Stimulated activated CD4-positive, alpha-beta T cell treated with anti-CD3 and anti-CD28 coated beads, Interleukin-12 subunit alpha, Interleukin-12 subunit beta, amount 100 ng/mL, for 48 hours (primary cell): Measurements from ENCODE around the gene DROSHA.
A peak's percentile ranks its signal among the peaks of the same experiment; 100 is the strongest.

Source experiments
- DNase-seq, 3 donors: peaks; one replicate each; pipeline ENCODE4 v3.0.0-alpha.2; 2020; ENCODE audit warnings: low read depth in 2 of 3, low spot score in 1 of 3

The DROSHA gene

DNA sequence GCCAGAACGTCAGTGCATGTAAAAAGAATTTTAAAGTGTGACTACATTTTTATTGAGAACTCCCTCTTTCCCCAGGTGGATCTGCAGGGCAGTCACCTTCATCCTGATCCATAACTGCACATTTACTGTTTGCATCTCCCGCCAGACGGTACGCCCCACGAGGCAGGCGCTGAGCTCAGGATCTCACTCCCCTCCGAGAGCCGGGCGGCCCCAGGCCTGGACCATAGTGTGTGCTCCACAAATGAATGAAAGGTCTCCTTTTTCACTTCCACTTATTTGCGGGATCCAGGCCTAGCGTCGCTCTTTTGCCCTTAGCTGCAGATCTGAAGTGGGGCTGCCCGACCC lies 378 bp downstream of the DROSHA start:
- DNase-seq: peak in 2 of 3 donors; percentile 3 to 8

DNA sequence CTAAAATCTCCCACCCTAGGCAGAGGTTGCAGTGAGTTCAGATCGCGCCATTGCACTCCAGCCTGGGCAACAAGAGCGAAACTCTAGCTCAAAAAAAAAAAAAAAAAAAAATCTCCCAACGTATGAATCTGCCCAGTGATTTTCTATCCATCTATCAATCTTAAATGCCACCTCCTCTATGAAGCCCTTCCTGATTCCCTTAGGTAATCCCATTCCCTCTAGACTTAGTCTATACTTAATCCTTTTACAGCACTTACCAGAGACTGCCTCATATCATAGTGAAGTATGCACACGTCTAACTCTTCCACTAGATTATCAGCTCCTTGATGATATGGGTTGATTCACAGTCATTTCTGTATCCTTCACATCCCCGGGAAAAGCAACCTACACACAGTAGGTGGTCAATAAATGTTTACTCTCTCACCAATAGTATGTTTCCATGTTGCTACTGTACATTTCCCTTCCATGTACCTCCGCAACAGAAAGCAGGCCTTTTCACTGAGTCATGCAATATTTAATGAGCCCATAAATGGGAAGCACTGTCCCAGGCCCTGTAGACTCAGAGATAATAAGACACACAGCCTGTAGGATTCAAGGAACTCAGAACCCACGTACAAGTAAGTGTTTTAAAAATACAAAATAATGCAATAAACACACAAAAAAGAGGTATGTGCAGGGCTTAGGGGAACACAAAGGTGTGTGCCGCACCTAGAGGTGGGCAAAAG lies 1.2 kb downstream of the DROSHA start:
- no peak for DNase-seq

GRCh38 chr5:31523041-31523440 lies 8.9 kb downstream of the DROSHA start:
- no peak for DNase-seq

DNA sequence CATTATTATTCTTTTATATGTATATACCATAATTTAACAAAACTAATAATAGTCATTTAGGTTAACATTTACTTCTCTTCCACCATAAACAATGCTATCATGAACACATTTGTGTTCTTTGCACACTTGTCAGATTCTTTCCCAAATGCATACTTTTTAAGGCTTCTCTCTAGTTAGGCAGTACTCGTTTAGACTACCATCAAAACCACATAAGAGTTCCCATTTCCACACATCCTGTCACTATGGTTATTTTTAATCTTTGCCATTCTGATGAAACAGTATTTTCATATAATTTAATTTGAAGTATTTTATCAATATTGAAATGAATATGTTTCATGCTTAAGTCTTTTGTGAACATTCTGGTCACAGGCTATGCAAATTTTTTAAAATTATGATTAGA lies 15.1 kb downstream of the DROSHA start:
- DNase-seq: no peak

GRCh38 chr5:31511305-31511704 lies 20.6 kb downstream of the DROSHA start:
- DNase-seq: no peak

DNA sequence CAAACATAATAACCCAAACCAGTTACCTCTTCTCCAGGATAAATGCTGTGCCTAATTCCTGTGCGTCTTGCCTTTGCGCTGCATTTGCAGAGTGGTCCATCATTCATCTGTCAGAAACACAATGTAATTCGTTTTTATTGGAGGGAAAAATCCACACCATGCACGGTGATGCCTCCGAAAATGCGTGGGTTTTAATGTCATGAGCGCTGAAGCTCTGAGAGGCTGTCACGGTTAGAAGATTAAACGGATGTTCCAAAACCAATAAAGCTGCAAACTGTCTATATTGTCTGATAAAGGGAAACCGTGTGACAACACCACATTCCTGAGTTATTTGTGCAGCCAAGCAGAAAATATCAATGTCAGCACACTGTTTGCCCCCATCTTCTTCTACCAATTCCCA lies 27.4 kb downstream of the DROSHA start:
- DNase-seq: no peak

DNA sequence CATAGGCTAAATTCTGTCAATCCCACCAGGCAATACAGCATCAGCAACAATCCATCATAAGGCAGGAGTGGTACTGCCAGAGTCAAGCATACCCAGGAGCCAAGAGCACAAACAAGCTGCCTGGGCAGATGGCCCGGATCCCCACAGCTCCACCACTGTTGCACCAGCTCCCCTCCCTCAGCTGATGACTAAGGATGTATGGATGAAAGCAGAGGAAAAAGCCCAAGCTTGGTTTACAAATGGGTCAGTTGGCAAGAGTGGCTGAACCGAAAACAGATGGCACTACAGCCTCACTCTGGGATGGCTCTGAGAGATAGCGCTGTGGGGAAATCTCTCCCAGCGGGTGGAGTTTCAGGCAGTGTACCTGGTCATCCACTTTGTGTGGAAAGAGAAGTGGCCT lies 29.4 kb downstream of the DROSHA start:
- DNase-seq: no peak

GRCh38 chr5:31500256-31500655 lies 31.6 kb downstream of the DROSHA start:
- no peak for DNase-seq

DNA sequence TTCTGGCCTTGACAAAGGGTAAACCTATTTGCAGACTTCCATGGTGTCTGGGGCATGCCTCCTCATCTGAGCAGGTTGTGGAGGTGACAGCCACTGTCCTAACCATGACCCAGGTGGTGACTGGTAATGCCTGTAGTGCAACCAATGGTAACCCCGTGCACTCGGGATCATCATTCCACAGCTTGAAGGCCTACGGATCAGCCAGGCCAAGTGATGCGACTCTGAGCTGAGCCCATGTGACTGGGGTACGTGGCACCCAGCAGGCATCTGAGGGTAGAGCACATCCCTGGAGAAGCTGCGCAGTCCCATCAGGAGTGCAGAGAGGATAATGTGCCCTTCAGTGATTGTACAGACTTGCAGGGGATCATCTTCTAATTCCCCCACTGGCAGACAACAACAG lies 35.0 kb downstream of the DROSHA start:
- no peak for DNase-seq

GRCh38 chr5:31496301-31496700 lies 35.6 kb downstream of the DROSHA start:
- DNase-seq: no peak

DNA sequence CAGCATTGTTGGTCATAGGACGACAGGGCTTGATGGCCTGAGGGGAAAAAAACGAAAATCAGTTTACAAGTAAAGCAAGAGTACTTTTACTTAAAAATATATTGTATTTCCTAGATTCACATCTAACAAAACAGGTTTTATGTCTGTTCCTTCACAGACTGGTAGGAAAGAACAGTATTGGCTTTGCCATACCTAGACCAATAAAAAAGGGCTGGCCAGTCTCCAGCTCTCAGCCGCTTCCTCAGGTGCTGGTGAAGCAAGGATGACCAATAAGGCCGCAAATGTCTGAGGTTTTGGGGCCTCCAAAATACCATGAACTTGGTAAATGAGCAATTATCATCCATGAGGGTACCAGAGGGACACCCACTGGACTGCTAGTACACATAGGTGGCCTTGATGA lies 36.6 kb downstream of the DROSHA start:
- DNase-seq: no peak

DNA sequence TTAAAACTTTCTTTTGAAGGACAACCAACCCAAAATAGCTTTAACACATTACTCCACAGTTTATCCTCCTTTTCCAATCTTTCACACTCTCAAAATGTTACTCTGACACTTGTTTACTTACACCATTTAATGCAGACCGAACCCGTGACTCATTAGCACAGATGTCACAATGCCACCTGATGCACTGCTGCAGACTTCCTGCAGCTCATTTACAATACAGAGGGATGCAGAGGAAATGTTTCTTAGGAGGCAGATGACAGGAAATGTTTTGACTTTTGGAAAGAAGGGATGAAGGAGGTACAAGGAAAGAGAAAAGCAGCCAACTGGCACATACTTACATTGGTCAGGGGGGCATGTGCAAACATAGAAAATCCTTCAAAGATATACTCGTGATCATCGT lies 39.0 kb downstream of the DROSHA start:
- no peak for DNase-seq

- DNase-seq: no peak
Observed at GRCh38 chr5:31487506-31487905, 44.4 kb downstream of the DROSHA start.

DNA sequence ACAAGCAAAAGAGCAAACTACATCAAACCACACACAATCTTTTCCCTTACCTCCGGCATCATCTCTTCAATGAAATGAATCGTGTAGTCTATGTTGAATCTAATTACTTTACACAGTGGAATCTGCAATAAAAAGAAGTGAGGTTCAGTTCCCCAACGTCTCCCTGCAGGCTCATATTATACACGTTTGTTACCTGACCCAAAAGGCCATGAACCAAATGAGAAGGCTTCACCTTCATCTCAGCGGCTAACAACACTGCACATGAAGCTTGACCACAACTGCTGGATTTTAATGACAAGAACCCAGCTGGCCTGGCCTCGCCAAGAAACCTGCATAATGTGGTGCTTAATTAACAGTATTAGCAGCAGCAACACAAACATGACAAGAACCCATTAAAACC lies 45.5 kb downstream of the DROSHA start:
- no peak for DNase-seq

GRCh38 chr5:31485376-31486207 lies 46.3 kb downstream of the DROSHA start:
- DNase-seq: no peak

DNA sequence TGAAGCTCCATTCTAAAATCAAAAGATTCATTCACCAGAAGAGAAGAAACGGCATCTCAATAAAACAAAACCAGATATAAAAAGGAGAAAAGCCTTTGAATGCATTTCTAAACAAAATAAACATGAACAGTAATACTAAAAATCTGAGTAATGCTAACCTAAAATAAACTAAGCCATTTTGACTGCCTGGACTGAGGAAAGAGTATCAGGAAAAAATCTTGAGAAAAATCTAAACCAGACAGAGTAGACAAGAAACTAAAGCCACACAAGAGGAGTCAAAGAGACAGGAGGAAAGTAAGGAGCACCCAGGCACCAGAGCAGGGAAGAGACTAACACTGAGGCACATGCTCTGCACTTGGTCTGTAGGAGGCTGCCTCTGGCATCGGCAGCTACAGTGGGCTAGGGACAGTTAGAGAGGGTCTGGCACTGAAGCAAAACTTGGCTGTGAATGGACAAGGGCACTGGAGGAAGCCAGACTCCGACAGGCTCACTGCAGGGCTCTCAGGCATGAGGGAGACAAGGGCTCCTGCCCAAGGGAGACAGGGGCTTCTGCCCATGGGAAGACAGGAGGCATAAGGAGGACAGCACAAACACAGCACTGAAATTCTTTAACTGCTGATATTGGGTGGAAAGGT lies 50.2 kb downstream of the DROSHA start:
- no peak for DNase-seq

GRCh38 chr5:31479706-31480105 lies 52.2 kb downstream of the DROSHA start:
- no peak for DNase-seq

DNA sequence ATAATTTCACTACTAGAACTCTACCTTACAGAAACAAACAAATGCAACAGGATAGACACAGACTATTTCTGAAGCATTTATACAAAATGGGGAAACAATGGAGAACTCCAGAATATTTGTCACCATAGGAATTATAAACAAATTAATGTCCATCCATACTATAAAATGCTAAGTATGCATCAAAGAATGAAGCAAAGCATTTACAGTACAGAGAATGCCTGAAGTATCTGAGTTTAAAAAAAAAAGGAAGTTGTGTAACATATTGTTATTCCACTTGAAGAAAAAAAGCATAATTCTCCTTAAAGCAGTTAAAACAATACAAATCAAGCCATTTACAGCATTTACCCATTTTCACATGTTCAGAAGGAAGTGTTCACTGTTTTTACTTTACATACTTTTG lies 53.0 kb downstream of the DROSHA start:
- no peak for DNase-seq

DNA sequence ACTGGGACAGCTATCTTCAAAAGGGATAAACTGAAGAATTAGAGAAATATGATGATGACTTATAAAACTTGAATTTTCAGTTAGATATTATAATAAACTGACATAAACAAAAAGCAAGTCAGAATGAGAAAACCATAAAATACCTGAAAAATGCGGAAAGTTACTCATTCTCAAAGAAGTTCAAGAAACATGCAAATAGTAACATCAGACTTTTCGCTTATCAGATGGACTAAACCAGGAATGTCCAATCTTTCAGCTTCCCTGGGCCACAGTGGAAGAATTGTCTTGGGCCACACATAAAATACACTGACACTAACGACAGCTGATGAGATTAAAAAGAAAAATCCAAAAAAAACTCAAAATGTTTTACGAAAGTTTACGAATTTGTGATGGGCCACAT lies 53.9 kb downstream of the DROSHA start:
- no peak for DNase-seq

DNA sequence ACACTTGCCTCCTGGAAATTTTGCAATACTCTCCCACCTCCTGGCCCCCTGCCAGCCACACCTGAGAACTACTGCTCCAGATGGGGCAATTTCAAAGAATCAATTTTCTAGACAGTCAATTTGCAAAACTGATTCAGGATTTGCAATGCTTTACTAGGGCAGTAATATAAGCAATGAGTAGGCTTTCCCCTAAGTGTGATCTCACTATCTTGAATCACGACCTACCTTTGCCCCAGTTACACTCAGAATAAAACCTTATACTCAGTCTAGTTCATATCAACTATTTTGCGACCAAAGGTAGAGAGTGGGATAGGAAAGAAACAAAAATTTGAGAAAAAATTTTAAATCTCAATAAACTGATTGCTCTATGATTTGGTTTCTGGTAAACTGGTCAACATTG lies 54.4 kb downstream of the DROSHA start:
- DNase-seq: no peak

DNA sequence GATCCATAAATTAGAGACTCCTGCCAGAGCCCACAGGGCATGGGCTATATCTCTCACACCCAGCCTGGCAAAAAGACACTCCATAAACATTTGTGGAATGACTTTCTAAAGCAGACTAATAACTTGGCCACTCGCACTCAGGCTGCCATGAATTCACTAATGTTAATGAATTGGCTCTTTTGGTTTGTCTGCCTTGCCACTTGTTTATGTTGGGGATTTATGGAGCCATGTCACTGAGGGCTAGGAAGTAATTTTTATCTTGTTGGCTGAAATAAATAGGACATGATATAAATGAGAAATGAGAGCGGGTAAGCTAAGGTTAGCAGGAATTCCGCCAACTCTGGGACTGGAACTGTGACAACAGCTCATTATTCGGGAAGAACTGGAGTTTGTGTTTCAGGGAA lies 55.2 kb downstream of the DROSHA start:
- DNase-seq: no peak

- no peak for DNase-seq
Observed at GRCh38 chr5:31471916-31472315, 60.0 kb downstream of the DROSHA start.
